Measurements from ENCODE around the gene NDUFB8. TPM values are rescaled to one million over a fixed set of nuclear protein-coding genes. Genes with fewer than 3 reads are reported as not detected.

Gene NDUFB8
- total and polyA plus RNA-seq, 11 donors = 264 to 1,192 (median 417) TPM

GRCh38 chr10:100567826-100568225, 38.2 kb upstream of the NDUFB8 start:
- peaks cover 13 to 92% (median 64%) of the 10 kb centered on the region in 9 donors for H3K27me3 ChIP-seq
- no peak for ATAC-seq
- H3K4me3 ChIP-seq = no peak overlapping the region
- H3K36me3 ChIP-seq = no peaks in the 10 kb centered on the region
- no peak for DNase-seq
- TF ChIP-seq POLR2A (IDR thresholded peaks at IDR 0.05) = no peak
- TF ChIP-seq CTCF (IDR thresholded peaks at IDR 0.05) = no peak
- peaks cover 0 to 1% (median 0%) of the 10 kb centered on the region in 12 donors for H3K4me1 ChIP-seq
- intact Hi-C loops (cut with DNase I) = loop anchor here in 6 of 10 donors (5.0 to 10.0 kb wide), 3 partner anchors 169 to 307 kb away; partner anchors contain the start of gene PAX2 (in 4 of the 6)
- no peak overlapping the region for H3K27ac ChIP-seq
- 12 to 21% (median 16%) methylated on average over 6 of the region's 6 CpGs for WGBS, 4 donors
- H3K9me3 ChIP-seq = no peaks in the 10 kb centered on the region

GRCh38 chr10:100567249-100567648, 37.6 kb upstream of the NDUFB8 start:
- H3K27me3 ChIP-seq = peaks cover 13 to 94% (median 69%) of the 10 kb centered on the region in 9 donors
- DNase-seq = no peak
- H3K36me3 ChIP-seq = no peaks in the 10 kb centered on the region
- 42 to 53% (median 44%) methylated on average over 11 of the region's 11 CpGs for WGBS, 4 donors
- no peaks in the 10 kb centered on the region for H3K9me3 ChIP-seq
- intact Hi-C loops (cut with DNase I) = loop anchor here in 6 of 10 donors (5.0 to 10.0 kb wide), 3 partner anchors 170 to 308 kb away; partner anchors contain the start of gene PAX2 (in 4 of the 6)
- H3K27ac ChIP-seq = no peak overlapping the region
- H3K4me1 ChIP-seq = peaks cover 0 to 7% (median 3%) of the 10 kb centered on the region in 12 donors
- no peak for ATAC-seq
- no peak for TF ChIP-seq POLR2A (IDR thresholded peaks at IDR 0.05)
- H3K4me3 ChIP-seq = no peak overlapping the region

- Histone ChIP-seq H3K36me3 (no peaks in the 10 kb centered on the region), H3K4me3 (no peak overlapping the region), H3K27ac (no peak overlapping the region), H3K27me3 (peaks cover 16 to 95% (median 74%) of the 10 kb centered on the region in 9 donors), H3K4me1 (peaks cover 0 to 14% (median 10%) of the 10 kb centered on the region in 12 donors), H3K9me3 (no peaks in the 10 kb centered on the region)
- DNase-seq (no peak), ATAC-seq (no peak)
- WGBS, 4 donors = 51 to 65% (median 60%) methylated on average over 3 of the region's 3 CpGs
- TF ChIP-seq POLR2A (IDR thresholded peaks at IDR 0.05) (no peak), CTCF (IDR thresholded peaks at IDR 0.05) (no peak)
- intact Hi-C loops (cut with DNase I) = loop anchor here in 6 of 10 donors (5.0 to 10.0 kb wide), 3 partner anchors 171 to 308 kb away; partner anchors contain the start of gene PAX2 (in 4 of the 6)
These were observed 36.9 kb upstream of the NDUFB8 start for GRCh38 chr10:100566561-100566960.

GRCh38 chr10:100565206-100565985, 35.7 kb upstream of the NDUFB8 start:
- no peak for DNase-seq
- Histone ChIP-seq H3K27me3 (peaks cover 17 to 88% (median 68%) of the 10 kb centered on the region in 9 donors), H3K36me3 (no peaks in the 10 kb centered on the region), H3K4me1 (peaks cover 0 to 15% (median 10%) of the 10 kb centered on the region in 12 donors), H3K27ac (no peak overlapping the region), H3K4me3 (no peak overlapping the region), H3K9me3 (no peaks in the 10 kb centered on the region)
- 70 to 76% (median 72%) methylated on average over 9 of the region's 9 CpGs for WGBS, 4 donors
- intact Hi-C loops (cut with DNase I) = loop anchor here in 6 of 10 donors (5.0 to 10.0 kb wide), 3 partner anchors 172 to 309 kb away; partner anchors contain the start of gene PAX2 (in 4 of the 6)
- no peak for ATAC-seq
- no peak for TF ChIP-seq POLR2A (IDR thresholded peaks at IDR 0.05)
- TF ChIP-seq CTCF (IDR thresholded peaks at IDR 0.05) = no peak
